Smooth muscle cell (in vitro differentiated cells): ENCODE measurements around the gene RASGEF1B. TPM values are rescaled to one million over a fixed set of nuclear protein-coding genes. Genes with fewer than 3 reads are reported as not detected.

ENCODE experiments used
- DNase-seq: peaks from one replicate; lab custom pipeline; 2025; ENCODE audit not compliant: unreplicated experiment; lab: John Stamatoyannopoulos, UW
- H2AFZ ChIP-seq: fragments of 200-600 bp; sonication (generic); 2 replicates; pipeline ENCODE4 v1.6.0; 2016; ENCODE audit warnings: antibody characterized with exemption, low read depth, mild to moderate bottlenecking
- H3F3A ChIP-seq: fragments of 200-600 bp; sonication (generic); 2 replicates; pipeline ENCODE4 v1.6.0; 2017; ENCODE audit warnings: antibody characterized with exemption, low read depth
- H3K27ac ChIP-seq: fragments of 200-600 bp; sonication (generic); 2 replicates; pipeline ENCODE4 v1.5.1; 2016; ENCODE audit warnings: low read depth, mild to moderate bottlenecking
- H3K27me3 ChIP-seq: fragments of 200-600 bp; sonication (generic); 2 replicates; pipeline ENCODE4 v1.6.1; 2016; ENCODE audit warnings: low read depth, mild to moderate bottlenecking
- H3K36me3 ChIP-seq: fragments of 200-600 bp; sonication (generic); 2 replicates; pipeline ENCODE4 v1.5.1; 2016; ENCODE audit warnings: low read depth
- H3K4me1 ChIP-seq: fragments of 200-600 bp; sonication (generic); 2 replicates; pipeline ENCODE4 v1.5.1; 2016; ENCODE audit warnings: low read depth
- H3K4me2 ChIP-seq: fragments of 200-600 bp; sonication (generic); 2 replicates; pipeline ENCODE4 v1.6.0; 2016; ENCODE audit warnings: mild to moderate bottlenecking
- H3K4me3 ChIP-seq: fragments of 200-600 bp; sonication (generic); 2 replicates; pipeline ENCODE4 v1.5.1; 2016; ENCODE audit warnings: mild to moderate bottlenecking
- H3K79me2 ChIP-seq: fragments of 200-600 bp; sonication (generic); 2 replicates; pipeline ENCODE4 v1.6.0; 2016; ENCODE audit warnings: low read depth, mild to moderate bottlenecking
- H3K9ac ChIP-seq: fragments of 200-600 bp; sonication (generic); 2 replicates; pipeline ENCODE4 v1.6.0; 2016; ENCODE audit warnings: low read depth
- H3K9me3 ChIP-seq: fragments of 200-600 bp; sonication (generic); replicated peaks from 2 replicates; pipeline ENCODE4 v1.5.1; 2016; ENCODE audit warnings: low read depth
- H4K20me1 ChIP-seq: fragments of 200-600 bp; sonication (generic); 2 replicates; pipeline ENCODE4 v1.6.0; 2016; ENCODE audit warnings: low read depth
- WGBS: methylation state at CpG from one replicate; pipeline ENCODE4 v1.1.7; 2016; ENCODE audit warnings: low lambda C conversion rate; 5-methylcytosine and 5-hydroxymethylcytosine counted together
- polyA plus RNA-seq: library from polyadenylated mRNA; unstranded; fragments of >200 nt; fragmentation: Nextera tagmentation; extraction: Ambion mirVana; gene quantifications from 2 replicates; pipeline ENCODE4 v1.2.1, GENCODE V29; 2016
- total RNA-seq: library from RNA; depleted of rRNA; stranded (reverse); fragments of >200 nt; gene quantifications from 2 replicates; pipeline ENCODE4 v1.2.3, GENCODE V29; 2014
- TF ChIP-seq, protein P1 (sequence below): fragments of 200-600 bp; sonication (generic); IDR thresholded peaks from 2 replicates; pipeline ENCODE4 v1.5.1; 2017; ENCODE audit warnings: borderline replicate concordance, mild to moderate bottlenecking, antibody characterized with exemption; ENCODE audit not compliant: insufficient read depth, poor library complexity, severe bottlenecking

The RASGEF1B gene
- total and polyA plus RNA-seq, 2 experiments from 2014 or later, result 1.5 to 7.5 TPM

DNA sequence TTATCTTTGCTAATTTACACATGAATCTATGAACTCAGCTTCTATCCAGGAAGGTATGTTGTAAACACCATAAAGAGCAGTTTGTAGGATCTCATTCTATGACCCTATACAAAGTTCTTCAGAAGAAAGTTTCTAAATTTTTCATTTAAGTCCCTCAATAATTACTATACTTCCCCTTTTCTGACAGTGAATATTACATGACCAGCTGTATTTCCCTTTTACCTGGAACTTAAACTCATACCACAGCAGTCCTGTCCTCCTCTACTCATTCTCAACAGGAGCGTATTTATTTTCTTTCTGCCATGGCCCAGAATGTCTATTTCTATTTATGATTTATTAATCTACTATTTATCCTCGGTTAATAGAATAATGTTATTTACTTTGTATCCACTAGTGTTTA, 15.8 kb downstream of the RASGEF1B start:
- 94% methylated on average over 2 of the region's 2 CpGs for WGBS

DNA sequence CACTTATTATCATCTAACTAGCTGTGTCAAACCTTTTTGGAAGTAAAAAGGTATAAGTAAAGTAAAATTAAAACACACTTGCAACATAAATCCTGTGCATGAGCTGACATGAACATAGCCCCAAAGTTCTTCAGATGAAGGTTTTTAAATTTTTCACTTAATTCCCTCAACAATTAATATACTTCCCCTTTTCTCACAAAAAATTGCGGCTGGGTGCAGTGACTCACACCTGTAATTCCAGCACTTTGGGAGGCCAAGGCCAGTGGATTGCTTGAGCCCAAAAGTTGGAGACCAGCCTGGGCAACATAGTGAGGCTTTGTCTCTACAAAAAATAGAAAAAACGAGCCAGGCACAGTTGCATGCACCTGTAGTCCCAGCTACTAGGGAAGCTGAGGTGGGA, 16.8 kb downstream of the RASGEF1B start:
- Histone ChIP-seq H3K9me3 (no peaks in the 10 kb centered on the region), H3K4me2 (no peak overlapping the region), H3K79me2 (no peaks in the 10 kb centered on the region), H3F3A (no peaks in the 10 kb centered on the region), H2AFZ (no peak overlapping the region), H3K4me1 (no peaks in the 10 kb centered on the region), H3K4me3 (no peak overlapping the region), H3K36me3 (no peaks in the 10 kb centered on the region), H3K9ac (no peak overlapping the region), H3K27ac (no peak overlapping the region), H4K20me1 (no peaks in the 10 kb centered on the region), H3K27me3 (no peaks in the 10 kb centered on the region)
- 95% methylated on average over 2 of the region's 2 CpGs for WGBS
- TF ChIP-seq, protein P1, sequence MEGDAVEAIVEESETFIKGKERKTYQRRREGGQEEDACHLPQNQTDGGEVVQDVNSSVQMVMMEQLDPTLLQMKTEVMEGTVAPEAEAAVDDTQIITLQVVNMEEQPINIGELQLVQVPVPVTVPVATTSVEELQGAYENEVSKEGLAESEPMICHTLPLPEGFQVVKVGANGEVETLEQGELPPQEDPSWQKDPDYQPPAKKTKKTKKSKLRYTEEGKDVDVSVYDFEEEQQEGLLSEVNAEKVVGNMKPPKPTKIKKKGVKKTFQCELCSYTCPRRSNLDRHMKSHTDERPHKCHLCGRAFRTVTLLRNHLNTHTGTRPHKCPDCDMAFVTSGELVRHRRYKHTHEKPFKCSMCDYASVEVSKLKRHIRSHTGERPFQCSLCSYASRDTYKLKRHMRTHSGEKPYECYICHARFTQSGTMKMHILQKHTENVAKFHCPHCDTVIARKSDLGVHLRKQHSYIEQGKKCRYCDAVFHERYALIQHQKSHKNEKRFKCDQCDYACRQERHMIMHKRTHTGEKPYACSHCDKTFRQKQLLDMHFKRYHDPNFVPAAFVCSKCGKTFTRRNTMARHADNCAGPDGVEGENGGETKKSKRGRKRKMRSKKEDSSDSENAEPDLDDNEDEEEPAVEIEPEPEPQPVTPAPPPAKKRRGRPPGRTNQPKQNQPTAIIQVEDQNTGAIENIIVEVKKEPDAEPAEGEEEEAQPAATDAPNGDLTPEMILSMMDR, result no peak
- no peak for DNase-seq

More for the DNA sequence above, 15.8 kb downstream of the RASGEF1B start:
- no peaks in the 10 kb centered on the region for H3K9me3 ChIP-seq
- H3K9ac ChIP-seq, result no peak overlapping the region
- no peak for DNase-seq
- no peak overlapping the region for H2AFZ ChIP-seq
- no peaks in the 10 kb centered on the region for H3K36me3 ChIP-seq
- no peak overlapping the region for H3K4me3 ChIP-seq
- H3K79me2 ChIP-seq, result no peaks in the 10 kb centered on the region
- TF ChIP-seq, protein P1, result no peak
- H3K4me2 ChIP-seq, result no peak overlapping the region
- H3K27ac ChIP-seq, result no peak overlapping the region
- no peaks in the 10 kb centered on the region for H3K4me1 ChIP-seq
- H3F3A ChIP-seq, result no peaks in the 10 kb centered on the region
- no peaks in the 10 kb centered on the region for H4K20me1 ChIP-seq
- no peaks in the 10 kb centered on the region for H3K27me3 ChIP-seq

DNA sequence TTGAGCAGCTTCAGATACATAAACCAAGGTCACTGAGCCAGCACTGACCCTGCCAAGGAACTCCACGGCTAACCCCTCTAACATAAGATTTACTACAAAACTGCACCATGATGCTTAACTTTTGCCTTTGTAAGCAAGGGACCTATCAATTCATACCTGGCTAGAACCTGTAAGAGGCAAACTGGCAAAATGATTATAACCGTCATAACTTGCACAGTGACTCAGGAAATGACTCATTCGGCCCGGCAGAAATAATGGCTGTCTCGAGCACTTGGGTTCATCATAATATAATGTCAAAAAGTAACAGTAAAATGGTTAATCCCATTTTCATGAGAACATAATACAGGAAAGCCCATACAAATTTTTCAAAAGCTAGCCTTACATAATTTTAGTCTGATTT, 17.2 kb downstream of the RASGEF1B start:
- no peak overlapping the region for H3K4me2 ChIP-seq
- no peak overlapping the region for H3K4me3 ChIP-seq
- no peaks in the 10 kb centered on the region for H3K9me3 ChIP-seq
- H3K4me1 ChIP-seq, result no peaks in the 10 kb centered on the region
- no peaks in the 10 kb centered on the region for H3K36me3 ChIP-seq
- H3F3A ChIP-seq, result no peaks in the 10 kb centered on the region
- no peak overlapping the region for H3K9ac ChIP-seq
- H3K79me2 ChIP-seq, result no peaks in the 10 kb centered on the region
- H4K20me1 ChIP-seq, result no peaks in the 10 kb centered on the region
- DNase-seq, result no peak
- H3K27me3 ChIP-seq, result no peaks in the 10 kb centered on the region
- H2AFZ ChIP-seq, result no peak overlapping the region
- H3K27ac ChIP-seq, result no peak overlapping the region
- WGBS, result 71% methylated on average over 5 of the region's 5 CpGs
- TF ChIP-seq, protein P1, result no peak

DNA sequence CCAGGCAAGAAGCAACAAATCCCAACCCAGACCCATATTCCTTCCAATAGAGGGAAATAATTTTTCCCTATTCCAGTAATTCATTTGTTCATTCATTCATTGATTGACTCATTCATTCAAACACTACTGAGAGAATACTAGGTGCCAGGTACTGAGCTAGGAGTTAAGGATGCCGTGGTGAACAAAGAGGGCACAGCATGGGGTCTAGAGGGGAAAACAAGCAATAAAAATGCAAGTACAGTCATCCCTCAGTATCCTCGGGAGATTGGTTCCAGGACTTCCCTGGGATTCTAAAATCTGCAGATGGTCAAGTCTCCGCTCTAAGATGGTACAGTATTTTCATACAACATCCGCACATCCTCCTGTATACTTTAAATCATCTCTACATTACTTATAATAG, 18.7 kb downstream of the RASGEF1B start:
- Histone ChIP-seq H3K4me3 (no peak overlapping the region), H2AFZ (no peak overlapping the region), H3K9me3 (no peaks in the 10 kb centered on the region), H3K4me1 (no peaks in the 10 kb centered on the region), H3K9ac (no peak overlapping the region), H4K20me1 (no peaks in the 10 kb centered on the region), H3K27ac (no peak overlapping the region), H3F3A (peaks cover 3% of the 10 kb centered on the region), H3K79me2 (no peaks in the 10 kb centered on the region), H3K4me2 (no peak overlapping the region), H3K36me3 (no peaks in the 10 kb centered on the region), H3K27me3 (no peaks in the 10 kb centered on the region)
- TF ChIP-seq, protein P1, result no peak
- WGBS, result 87% methylated on average over 4 of the region's 4 CpGs
- DNase-seq, result no peak
